Erythroblast (primary cell): ENCODE results near the gene NBPF3.

ENCODE experiments used
- GATA1 ChIP-seq: IDR thresholded peaks from 2 replicates; pipeline ENCODE4 v1.6.1; 2011; ENCODE audit warnings: low read depth, mild to moderate bottlenecking, control low read depth, low read length, moderate library complexity
- POLR2A ChIP-seq: IDR thresholded peaks from 2 replicates; pipeline ENCODE4 v1.6.1; 2011; ENCODE audit warnings: mild to moderate bottlenecking, low read length

DNA sequence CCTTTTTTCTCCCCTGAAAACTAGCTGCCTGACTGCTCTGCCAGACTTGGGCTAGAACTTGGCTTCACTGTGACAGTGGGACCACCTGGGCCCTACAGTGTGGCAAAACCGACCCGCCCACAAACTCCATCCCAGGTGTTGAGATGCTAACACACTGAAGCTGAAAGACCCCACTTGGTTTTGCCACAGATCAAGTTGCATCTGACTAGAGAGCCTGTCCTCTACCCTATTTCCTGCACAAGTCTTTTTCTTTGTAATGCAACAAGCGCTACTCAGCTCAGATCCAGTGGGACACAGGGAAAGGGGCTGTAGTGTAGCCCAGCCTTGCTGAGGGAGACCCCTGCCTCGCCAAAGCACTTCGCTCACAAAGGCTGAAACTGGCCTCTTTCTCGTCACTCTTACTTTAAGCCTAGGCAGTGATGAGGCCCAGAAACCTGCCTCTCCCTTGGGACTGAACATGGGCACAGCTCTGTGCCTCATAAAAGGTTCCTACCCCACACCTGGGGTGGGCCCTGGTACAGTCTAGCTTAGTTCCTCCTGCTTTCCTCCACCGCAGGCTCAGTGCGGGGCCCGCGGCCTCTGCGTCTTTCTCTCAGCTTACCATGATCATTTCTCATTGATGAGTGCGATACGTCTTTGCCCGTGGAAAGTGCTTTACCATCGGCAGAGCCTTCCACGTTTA is 79.0 kb downstream of the NBPF3 start:
- no peak for TF ChIP-seq POLR2A
- no peak for TF ChIP-seq GATA1
